ENCODE results near the gene WNK2. TPM values are rescaled to one million over a fixed set of nuclear protein-coding genes. Genes with fewer than 3 reads are reported as not detected.

WNK2 gene
- total RNA-seq, 4 donors from 2014 or later = 3.8 to 17.7 (median 9.0) TPM

DNA sequence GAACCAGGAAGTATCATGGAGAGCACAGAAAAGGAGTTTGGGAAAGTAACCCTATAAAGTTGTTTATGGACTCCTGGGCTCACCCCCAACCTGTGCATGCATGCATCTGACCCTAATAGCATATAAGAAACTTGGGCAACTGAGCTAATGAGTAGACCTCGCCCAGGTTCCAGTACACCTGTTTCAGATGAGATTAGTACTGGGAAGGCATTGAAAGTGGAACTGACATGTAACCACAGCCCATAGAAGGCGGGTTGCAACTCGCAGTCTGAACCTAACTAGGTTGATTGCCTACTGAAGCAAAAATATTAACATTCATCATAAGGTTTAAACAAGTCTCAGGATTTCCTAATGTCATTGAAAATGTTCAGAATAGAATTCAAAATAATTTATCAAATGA lies 87.0 kb downstream of the WNK2 start:
- WGBS, 2 donors = 98 to 99% methylated on average over 3 of the region's 3 CpGs

GRCh38 chr9:93276973-93277372 lies 93.0 kb downstream of the WNK2 start:
- Histone ChIP-seq H3K27me3 (peaks cover 0 to 4% of the 10 kb centered on the region in 2 donors), H3K4me3 (no peak overlapping the region), H3K36me3 (no peaks in the 10 kb centered on the region), H3K9me3 (peaks cover 0 to 11% (median 3%) of the 10 kb centered on the region in 4 donors), H3K27ac (no peak overlapping the region), H3K4me1 (no peaks in the 10 kb centered on the region)
- no peak for DNase-seq (ENCODE audit: low spot score in 2 of 2)
- TF ChIP-seq EP300 (IDR thresholded peaks at IDR 0.05) (no peak), POLR2A (IDR thresholded peaks at IDR 0.05) (no peak), CTCF (IDR thresholded peaks at IDR 0.05) (no peak)
- 93 to 97% methylated on average over 5 of the region's 5 CpGs for WGBS, 2 donors

More for the DNA sequence above, 87.0 kb downstream of the WNK2 start:
- peaks cover 0 to 23% (median 5%) of the 10 kb centered on the region in 4 donors for H3K9me3 ChIP-seq
- H3K4me3 ChIP-seq = no peak overlapping the region
- TF ChIP-seq POLR2A (IDR thresholded peaks at IDR 0.05) (no peak), CTCF (IDR thresholded peaks at IDR 0.05) (no peak), EP300 (IDR thresholded peaks at IDR 0.05) (no peak)
- peaks cover 0 to 6% (median 0%) of the 10 kb centered on the region in 3 donors for H3K36me3 ChIP-seq
- peaks cover 0 to 4% of the 10 kb centered on the region in 2 donors for H3K27me3 ChIP-seq
- no peak for DNase-seq (ENCODE audit: low spot score in 2 of 2)
- H3K27ac ChIP-seq = no peak overlapping the region
- H3K4me1 ChIP-seq = no peaks in the 10 kb centered on the region

DNA sequence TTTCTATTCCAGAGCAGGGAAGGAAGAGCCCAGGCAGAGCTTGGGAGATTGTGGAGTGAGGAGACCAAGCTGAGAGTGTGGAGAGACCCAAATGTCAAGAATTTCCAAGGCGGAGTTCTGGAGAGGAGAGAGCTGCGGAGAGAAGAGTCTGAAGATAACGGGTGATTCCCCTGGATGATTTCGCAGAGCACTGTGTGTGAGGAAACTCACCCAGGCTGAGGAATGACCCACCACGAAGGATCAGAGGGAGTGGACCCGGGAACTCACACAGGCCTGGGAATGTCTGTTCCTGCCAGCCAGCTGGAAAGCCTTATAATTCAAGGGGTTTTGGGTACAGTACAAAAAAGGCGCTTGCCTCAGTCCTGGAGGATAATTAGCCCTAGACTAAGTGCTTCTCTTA lies 94.2 kb downstream of the WNK2 start:
- WGBS, 2 donors = 75 to 79% methylated on average over 7 of the region's 7 CpGs
- peaks cover 0 to 4% of the 10 kb centered on the region in 2 donors for H3K27me3 ChIP-seq
- H3K4me3 ChIP-seq = no peak overlapping the region
- TF ChIP-seq POLR2A (IDR thresholded peaks at IDR 0.05) (no peak), EP300 (IDR thresholded peaks at IDR 0.05) (no peak), CTCF (IDR thresholded peaks at IDR 0.05) (no peak)
- no peaks in the 10 kb centered on the region for H3K4me1 ChIP-seq
- H3K27ac ChIP-seq = no peak overlapping the region
- no peaks in the 10 kb centered on the region for H3K36me3 ChIP-seq
- DNase-seq (ENCODE audit: low spot score in 2 of 2) = no peak
- H3K9me3 ChIP-seq = peaks cover 0 to 9% (median 3%) of the 10 kb centered on the region in 4 donors

GRCh38 chr9:93280661-93281259 lies 96.8 kb downstream of the WNK2 start:
- no peak for DNase-seq (ENCODE audit: low spot score in 2 of 2)
- no peak overlapping the region for H3K27ac ChIP-seq
- no peak for TF ChIP-seq EP300 (IDR thresholded peaks at IDR 0.05)
- TF ChIP-seq CTCF (IDR thresholded peaks at IDR 0.05) = no peak
- no peak for TF ChIP-seq POLR2A (IDR thresholded peaks at IDR 0.05)
- H3K27me3 ChIP-seq = no peaks in the 10 kb centered on the region
- WGBS, 2 donors = 83 to 88% methylated on average over 1 of the region's 1 CpG
- H3K4me1 ChIP-seq = no peaks in the 10 kb centered on the region
- no peak overlapping the region for H3K4me3 ChIP-seq
- H3K36me3 ChIP-seq = no peaks in the 10 kb centered on the region
- peaks cover 0 to 4% (median 0%) of the 10 kb centered on the region in 4 donors for H3K9me3 ChIP-seq

- peaks cover 0 to 8% (median 0%) of the 10 kb centered on the region in 4 donors for H3K4me1 ChIP-seq
- H3K36me3 ChIP-seq = no peaks in the 10 kb centered on the region
- H3K9me3 ChIP-seq = peaks cover 0 to 4% (median 0%) of the 10 kb centered on the region in 4 donors
- TF ChIP-seq CTCF (IDR thresholded peaks at IDR 0.05) (no peak), POLR2A (IDR thresholded peaks at IDR 0.05) (no peak), EP300 (IDR thresholded peaks at IDR 0.05) (no peak)
- DNase-seq (ENCODE audit: low spot score in 2 of 2) = no peak
- 90% methylated on average over 6 of the region's 6 CpGs for WGBS, 2 donors
- no peak overlapping the region for H3K27ac ChIP-seq
- H3K27me3 ChIP-seq = no peaks in the 10 kb centered on the region
- no peak overlapping the region for H3K4me3 ChIP-seq
Measured at GRCh38 chr9:93286252-93287188, 102.6 kb downstream of the WNK2 start.
